Stimulated activated CD4-positive, alpha-beta T cell treated with anti-CD3 and anti-CD28 coated beads, Interleukin-1b, Interleukin-23, amount 100 ng/mL, for 48 hours (primary cell): ENCODE data around the gene MAD1L1.

Experiments
- DNase-seq: peaks from one replicate; pipeline ENCODE4 v3.0.0-alpha.2; 2020

The MAD1L1 gene

DNA sequence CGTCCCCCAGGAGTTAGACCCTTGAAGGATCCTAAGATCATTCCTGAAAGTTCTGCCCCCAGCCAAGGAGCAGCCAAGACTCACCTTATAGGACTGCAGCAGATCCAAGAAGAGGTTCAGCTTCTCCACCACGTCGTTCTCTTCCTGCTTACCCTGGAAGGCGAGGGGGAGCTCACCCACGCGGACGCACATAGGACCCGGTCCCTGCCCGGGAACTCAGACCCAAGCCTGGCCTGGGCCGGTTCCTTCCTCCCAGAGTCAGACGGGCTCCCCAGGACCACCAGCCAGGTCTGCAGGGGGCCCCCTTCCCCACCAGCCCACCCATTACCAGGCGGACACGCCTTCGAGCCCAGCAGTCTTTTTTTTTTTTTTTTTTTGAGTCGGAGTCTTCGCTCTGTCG, 24.9 kb upstream of the MAD1L1 start:
- DNase-seq, result no peak

DNA sequence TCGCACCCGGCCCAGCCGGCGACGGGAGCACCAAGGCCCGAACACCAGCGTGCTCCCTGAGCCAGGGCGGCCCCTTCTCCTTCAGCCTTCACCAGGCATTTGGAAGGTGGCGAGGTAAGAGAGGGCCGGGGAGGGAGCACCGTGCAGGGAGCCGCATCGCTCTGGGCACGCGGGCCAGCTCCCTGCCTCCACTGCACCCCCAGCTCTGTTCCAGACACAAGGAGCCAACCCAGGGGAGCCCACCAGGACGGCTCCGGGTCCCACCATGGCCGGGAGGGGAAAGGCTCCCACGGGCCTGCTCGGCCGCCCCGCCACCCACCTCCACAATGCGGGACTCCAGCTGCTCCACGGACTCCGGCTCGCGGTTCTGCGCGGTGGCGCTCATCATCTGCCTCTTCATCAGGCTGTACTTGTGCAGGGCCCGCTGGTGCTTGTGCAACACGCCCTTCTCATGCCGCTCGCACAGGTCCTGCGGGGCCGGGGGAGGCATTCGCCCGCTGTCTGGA, 24.4 kb upstream of the MAD1L1 start:
- DNase-seq, result no peak

DNA sequence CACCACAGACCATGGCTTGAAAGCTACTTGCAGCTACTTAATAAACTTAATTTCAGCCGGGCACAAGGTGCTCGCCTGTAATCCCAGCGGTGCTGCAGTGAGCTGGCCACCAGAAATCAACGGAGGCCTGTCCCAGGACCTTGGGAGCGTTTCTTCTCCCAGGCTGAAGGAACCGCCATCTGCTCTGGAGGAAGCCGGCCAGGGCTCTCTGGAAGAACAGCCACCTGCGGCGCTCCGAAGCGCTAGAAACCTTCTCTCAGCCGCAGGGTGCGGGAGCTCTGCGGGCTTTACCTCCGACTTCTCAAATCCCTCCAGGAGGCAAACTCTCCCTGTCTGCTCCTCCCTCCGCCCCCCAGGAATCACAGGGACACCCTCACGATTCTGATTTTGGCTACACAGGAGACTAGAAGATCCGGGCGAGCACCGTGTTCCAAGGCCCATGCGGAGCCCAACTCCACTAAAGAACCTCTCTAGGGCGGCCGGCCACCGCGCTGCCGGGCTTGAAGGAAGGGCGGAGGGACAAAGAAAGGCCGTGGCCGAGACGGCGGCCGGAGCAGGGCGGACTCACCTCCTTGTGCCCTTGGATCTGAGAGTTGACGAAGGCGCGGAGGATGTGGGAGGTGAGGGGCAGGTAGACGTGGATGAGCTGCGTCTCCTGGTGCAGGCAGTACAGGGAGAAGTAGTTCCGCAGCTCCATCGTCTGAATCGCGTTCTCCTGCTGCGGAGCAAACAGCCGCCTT, 23.7 kb upstream of the MAD1L1 start:
- DNase-seq, result no peak

DNA sequence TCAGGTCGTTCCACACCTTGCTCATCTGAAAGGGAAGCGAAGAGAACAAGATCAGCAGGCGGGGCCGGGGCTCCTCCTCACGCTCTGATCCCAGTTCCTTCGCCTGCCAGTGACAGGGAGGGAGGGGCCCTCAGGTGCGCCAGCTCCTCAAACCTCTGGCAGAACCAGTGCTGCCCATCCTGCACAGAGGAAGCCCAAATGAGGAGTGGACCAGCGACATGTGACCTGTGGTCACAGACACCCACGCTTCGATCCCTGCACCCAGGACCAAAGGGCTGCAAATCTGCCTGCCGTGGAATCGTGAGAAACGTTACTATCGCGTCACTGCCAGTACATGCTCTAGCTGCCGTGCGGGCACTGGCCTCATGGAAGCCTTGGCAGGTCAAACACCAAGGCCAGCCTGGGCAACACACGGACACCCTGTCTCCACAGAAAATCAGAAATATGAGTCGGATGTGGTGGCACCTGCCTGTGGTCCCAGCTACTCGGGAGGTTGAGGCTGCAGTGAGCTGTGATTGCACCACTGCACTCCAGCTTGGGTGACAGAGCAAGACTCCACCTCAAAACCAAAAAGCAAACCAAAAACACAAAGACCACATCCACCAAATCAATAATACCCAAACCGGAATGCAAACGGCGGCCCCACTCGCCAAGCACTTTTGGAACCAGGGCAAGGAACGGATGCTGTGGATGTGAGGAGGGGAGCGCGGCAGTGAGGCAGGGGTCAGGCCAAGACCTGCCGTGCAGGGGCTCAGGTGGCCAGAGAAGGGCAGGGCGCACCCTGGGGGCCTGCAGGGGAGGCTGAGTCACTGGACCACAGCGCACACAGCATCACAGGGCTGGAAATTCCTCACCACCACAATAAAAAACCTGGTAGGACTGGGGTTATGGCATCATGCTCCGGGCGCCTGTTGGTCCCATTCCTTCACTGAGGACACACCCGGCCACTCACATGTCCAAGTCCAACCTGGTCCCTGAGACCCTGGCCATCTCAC, 22.7 kb upstream of the MAD1L1 start:
- DNase-seq, result no peak

DNA sequence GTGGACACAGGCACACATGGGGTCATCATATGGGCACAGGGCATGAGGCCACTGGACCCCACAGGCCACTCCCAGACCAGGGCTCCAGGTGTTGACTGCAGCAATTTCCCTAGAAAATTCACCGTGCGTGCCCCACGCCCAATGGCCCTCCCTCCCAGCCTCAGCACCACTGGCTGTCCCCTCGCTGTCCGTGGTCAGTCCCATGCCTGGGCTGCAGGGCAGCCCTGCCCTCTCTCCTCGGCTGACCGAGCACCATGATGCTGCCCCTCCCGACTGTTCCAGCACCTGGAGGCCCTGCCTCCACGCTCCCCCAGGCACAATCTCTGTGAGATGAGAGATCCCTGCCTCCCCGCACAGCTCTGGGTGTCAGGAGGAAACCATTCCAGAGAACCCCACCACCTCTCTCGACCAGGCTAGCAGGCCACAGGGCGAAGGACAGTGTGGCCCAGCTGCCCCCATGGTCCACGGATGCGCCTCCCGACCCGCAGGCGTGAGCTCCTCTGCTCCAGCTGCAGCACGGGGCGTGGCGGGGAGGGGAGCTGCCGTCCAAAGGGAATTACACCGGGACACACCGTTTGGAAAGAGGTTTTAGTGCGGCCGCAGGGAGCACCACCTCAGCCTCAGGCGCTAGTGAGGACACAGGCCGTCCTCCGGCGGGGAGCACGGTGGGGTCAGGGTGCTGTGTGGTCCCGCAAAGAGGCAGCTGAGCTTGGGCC, 21.8 kb upstream of the MAD1L1 start:
- DNase-seq, result no peak

DNA sequence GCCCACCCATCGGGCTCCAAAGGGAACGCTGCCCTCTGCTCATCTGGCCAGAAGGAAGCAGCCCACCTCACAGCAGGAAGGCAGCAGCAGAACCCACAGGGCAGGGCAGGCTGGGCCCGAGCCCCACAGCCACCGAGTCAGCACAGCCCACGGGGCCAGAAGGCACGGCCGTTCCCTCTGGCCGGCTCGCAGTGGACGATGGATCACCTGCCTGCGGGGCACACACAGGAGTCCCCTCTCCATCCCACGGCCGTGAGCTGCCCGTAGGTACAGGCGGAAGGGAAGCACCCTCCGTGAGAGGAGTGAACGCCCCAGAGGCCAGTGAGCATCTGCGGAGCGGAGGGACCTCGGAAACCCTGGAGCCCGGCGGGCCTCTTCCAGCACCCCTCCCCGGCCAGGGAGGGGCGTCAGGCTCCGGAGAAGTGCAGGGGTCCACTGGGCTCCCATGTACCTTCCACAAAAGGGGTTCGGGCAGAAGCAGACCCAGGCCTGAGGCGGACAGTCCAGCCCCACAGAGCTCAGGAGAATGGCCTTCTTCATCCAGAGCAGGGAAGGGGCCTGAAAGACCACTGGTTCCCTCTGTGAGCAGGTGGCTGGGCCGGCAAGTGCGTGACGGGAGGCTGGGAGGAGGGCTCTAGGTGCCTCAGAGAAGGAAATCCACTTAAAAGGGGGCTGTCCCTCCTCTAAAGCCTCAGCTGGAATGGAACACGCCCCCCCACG, 20.9 kb upstream of the MAD1L1 start:
- no peak for DNase-seq

DNA sequence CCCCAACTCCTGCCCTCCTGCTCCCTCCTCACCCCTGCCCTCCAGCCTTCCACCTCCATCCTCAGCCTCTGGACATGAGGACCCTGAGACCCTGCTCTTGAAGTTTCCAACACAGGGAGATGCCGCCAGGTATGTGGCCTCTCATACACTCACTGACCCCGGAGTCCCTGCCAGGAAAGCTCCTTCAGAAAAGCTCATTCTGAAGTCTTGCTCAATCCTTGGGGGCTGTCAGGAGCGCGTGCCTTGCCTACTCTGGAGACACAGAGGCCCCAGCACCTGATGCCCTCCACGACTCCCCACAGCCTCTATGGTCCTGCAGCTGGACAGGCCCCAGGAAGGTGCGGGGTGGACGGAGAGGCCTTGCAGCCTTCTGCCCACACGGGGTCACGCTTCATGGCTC, 20.3 kb upstream of the MAD1L1 start:
- DNase-seq, result no peak

DNA sequence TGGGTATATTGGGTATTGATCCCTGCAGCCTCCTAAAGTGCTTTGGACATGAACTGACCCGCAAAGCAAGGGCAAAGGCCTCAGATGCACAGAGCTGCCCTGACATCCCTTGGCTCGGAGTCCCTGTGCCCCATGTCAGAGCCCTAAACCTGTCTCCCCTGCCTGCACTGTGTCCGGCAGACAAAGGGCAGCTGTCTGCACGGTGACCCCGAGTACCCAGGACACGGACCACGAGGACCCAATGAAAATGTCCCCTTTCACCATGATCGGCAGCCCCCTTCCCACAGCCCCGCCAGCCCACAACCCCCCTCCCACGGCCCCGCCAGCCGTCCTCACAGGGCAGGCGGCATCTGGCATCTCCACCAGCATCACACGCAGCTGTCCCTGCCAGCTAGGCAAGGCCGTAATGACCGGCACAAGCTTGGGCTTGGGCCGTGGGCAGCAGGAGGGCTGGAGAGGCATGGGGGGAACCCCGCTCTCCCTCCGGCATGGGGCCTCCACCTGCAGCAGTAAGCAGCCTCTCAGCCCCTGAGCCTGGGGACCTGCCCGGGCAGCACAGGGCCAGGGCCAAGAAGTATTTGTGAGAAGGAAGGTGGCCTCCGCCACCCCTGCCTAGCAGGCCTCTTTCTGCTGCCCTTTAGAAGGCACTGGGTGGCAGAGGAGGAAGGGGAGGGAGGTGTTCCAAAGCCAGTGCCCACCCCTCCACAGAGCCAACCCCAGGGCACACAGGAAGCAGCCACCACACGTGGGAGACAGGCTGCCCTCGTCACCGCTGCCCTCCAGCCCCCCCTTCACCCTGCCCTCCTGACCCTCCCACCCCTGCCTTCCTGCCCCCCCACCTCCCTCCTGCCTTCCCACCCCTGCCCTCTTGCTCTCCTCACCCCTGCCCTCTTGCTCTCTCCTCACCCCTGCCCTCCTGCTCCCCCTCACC, 19.4 kb upstream of the MAD1L1 start:
- DNase-seq, result no peak

DNA sequence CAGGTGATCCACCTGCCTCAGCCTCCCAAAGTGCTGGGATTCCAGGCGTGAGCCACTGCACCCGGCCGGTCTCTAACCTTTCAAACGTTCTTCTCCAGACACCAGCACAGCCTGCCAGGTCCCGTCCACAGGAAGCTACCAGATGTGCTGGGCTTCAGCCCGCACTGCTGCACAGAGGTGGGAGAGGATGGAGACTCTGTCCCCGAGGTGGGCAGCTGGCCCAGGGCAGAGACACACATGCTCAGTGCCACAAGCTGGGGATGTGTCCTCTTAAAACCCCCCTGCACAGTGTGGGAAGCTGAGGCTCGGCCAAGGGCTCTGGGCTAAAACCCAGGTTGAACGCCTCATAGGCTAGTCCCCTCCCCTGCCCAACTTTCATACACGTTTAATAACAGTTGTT, 18.6 kb upstream of the MAD1L1 start:
- no peak for DNase-seq

DNA sequence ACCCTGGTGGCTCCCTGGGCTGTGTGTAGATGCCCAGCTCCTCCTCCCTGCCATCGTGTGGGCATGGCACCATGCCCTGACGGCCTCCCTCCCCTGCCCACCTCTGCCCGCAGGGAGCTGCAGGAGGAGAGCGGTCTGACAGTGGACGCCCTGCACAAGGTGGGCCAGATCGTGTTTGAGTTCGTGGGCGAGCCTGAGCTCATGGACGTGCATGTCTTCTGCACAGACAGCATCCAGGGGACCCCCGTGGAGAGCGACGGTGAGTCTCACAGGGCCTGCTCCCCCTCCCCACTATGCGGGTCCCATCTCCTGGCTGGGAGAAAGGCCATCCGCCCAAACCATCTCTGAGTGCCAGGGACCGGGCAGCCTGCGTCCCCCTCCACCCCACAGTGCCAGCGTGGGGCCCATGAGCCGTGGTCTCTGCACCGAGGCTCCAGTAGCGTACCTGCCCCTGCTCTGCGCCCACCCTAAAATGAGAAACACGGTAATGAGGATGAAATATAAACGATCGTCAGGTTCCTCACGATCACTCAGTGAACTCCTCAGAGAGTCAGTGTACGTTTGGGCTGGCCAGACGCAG, 17.1 kb upstream of the MAD1L1 start:
- no peak for DNase-seq

DNA sequence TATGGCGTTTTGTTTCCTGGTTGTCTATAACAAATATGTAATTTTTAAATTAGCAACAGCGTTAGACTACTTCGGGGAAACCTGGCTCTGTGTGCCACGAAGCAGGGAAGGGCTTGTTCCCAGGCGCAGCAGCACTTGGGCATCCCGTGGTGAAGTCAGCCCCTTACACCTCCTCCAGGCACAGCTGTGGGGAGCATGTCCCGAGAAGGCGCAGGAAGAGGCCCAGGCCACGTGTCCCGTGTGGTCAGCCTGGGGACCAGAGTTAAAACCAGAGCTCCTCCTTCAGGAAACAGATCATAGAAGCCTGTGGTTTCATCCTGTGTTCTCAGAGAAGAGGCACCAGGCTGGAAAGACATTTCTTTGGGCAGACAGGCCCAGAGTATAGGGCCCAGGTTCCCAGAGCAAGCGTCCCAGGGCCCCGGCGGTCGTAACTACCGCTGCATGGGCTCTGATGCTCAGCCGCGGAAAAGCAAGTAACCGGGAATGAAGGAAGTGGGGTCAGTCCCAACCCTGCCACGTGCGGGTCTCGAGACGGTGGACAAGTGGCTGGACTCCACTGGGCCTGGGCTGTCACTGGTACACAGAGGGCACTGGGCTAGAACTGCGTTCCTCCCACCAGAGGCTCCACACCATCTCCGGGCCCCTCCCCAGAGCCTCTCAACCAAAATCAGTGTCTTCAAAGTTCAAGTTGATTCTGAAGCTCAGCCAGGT, 16.4 kb upstream of the MAD1L1 start:
- no peak for DNase-seq

DNA sequence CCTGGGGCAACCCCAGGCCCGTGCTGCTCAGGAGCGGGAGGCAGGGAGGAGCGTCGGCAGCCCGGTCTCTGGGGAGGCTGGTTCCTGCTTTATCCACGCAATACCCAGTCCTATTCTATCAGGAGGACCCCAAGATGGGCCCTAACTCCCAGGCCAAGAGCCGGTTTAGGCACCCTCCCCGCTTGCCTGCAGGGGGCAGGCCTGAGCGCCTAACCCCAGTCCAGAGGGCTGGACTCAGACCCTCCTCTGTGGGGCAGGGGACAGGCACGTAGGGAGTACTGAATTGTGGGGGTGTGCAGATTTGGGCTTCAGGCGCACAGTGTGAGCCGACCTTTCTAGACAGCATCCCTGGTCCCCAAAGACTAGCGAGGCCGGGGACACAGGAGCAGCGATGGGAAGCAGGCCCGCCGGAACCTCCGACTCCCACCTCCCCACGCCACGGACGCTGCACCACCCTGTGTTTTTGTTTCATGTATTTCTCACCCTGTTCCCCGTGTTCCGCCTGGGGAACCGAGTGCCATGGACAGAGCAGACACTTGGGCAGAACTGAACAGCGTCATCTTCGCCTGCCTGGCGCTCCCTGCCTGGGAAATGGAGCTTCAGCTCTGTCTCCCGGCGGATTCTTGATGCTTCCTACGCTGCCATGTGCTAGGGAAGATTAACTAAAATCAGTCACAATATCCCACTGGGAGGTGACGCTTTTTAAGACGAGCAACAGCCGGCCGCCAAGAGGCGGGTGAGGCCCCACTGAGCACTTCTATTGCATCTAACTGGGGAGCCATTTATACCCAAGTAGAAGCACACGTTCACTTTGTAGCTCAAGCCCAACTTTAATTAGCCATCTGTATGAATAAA, 14.6 kb upstream of the MAD1L1 start:
- DNase-seq, result no peak

DNA sequence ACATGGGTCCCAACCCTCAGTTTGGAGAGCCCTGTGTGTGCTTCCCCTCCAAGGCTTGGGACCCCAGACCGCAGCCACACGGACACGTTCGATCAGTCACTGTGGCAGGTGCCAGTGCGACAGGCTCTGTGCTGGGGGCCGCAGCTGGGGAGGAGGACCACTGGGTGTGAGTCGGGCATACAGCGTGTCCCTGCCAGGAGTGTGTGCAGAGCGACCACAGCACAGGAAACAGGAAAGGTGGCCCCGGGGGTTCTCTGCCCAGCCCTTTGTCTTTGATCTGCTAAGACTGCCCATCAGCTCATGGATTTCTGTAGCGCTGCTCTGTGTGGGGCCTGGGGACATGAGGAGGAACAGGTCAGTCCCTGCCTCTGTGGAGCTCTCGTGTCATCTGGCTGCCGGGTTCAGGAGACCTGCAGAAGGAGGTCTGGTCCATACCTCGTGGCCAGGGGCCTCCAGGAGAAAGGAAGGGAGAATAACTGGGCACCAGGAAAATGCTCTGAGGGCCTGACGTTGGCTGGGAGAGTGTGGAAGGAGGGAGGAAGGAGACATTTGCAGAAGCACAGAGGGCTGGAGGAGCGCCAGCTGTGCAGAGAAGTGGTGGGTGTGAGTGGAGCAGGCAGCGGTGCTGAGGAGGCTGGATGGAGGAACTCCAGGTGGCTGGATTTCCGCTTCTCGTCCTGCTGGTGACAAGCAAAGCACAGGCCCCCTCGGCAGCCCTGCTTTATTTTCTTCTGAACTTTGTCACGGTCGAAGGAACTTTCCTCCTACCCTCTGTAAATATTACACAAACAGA, 13.3 kb upstream of the MAD1L1 start:
- DNase-seq, result no peak

DNA sequence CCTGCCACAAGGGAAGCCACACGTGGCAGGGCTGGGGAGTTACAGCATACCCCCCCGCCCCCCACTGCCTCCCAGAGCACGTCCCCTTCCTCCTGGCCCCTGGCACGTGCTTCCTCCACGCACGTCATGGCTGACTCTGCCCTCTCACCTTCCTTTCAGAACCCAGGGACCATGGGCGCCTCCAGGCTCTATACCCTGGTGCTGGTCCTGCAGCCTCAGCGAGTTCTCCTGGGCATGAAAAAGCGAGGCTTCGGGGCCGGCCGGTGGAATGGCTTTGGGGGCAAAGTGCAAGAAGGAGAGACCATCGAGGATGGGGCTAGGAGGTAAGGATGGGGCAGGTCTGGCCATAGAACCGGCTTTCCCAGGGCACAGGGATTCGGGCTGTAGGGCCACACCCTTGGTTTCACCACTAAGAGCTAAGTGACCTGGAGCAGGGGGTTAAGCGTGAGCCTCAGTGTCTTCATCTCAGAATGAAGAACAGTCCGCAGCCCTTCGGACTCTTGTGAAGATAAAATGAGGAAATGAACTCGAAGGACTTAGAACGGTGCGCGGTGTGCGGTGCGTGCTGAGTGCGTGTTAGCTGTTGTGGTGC, 11.8 kb upstream of the MAD1L1 start:
- no peak for DNase-seq

DNA sequence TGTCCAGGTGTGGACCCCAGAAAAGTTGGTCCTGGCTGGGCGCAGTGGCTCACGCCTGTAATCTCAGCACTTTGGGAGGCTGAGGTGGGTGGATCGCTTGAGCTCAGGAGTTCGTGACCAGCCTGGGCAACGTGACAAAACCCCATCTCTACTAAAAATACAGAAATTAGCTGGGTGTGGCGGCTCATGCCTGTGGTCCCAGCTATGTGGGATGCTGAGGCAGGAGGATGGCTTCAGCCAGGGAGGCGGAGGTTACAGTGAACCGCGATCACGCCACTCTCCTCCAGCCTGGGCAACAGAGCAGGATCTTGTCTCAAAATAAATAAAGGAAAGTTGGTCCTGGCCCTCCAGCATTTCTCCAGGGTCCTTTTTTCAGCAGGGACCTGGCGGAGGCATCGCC, 10.7 kb upstream of the MAD1L1 start:
- DNase-seq, result no peak

DNA sequence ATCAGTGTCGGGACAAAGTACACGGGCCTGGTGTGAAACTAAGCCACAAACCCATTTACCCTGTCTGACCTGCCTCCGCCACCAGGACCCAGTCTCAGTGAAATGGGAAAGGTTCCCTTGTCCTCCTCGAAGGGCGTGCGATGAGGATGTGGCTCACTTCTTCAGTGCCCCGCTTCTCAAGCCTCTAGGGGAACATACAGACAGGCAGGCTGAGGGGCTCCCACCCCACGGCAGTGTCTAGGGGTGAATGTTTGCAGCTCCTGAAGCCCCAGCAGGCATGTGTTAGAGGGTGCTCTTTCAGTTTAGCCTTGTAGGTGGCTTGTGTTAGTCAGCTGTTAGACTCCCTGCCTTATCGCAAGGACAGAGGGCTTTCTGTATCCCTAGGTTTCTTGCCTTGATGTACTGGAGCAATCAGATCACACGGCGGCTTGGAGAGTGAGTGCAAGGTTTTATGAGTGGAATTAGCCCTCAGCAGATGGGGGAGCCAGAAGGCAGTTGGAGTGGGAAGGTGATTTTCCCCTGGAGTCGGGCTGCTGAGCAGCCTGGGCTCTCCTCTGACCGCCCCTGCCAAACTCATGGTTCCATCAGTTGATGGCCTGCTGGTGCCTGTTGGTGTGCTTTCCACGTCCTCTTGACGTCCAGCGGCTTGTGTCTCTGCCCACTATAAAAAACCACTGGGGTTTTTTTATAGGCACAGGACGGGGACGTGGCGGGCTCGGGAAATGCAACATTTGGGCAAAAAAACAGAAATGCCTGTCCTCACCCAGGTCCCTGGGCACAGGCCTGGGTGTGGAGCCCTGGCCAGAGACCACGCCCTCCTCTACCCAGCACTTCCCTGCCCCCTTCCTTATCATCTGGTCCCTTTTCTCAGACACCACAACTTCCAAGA, 10.0 kb upstream of the MAD1L1 start:
- DNase-seq, result peak; percentile 11
